ENCODE measurements around the gene KCNJ2. TPM values are rescaled to one million over a fixed set of nuclear protein-coding genes. Genes with fewer than 3 reads are reported as not detected.

The KCNJ2 gene
- total RNA-seq, result 2.9 and 3.5 TPM in 2 replicates

DNA sequence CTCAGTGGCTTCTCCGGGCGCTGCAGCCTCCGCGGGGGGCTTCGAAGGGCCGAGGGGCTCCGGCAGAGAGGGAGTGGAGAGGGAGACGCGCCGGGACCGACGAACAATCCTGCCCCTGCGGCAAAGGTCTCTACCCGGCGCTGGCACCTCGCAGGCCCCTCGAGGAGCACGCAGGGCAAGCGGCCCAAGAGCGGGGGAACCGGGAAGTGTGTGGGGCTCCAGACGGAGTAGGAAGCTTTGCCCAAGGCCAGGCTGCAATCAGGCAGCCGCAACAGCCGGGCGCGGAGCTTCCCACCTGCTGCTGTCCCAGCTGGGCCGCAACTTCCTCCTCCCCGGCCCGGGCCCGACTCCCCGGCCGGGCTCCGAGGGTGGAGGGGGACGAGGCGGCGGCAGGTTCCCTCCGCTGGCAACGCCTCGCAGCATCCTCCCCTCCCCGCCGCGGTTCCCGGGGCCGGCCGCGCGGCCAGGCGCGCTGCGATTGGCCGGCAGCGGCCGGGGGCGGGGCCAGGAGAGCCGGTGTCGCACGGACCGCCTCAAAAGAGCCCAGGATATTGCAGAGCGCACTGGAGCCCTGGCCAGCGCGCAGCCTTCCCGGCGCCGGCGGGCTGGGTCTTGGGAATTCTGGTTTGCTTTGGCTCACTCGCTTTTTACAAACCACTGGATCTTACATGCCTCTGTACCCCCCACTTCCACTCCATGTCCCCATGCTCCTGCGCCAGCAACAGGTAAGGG lies at the start of gene KCNJ2:
Gene KCNJ2, plus strand, starts transcription at position 556 of the 732 bp plus-strand sequence. CDS start 5,508 bp downstream, outside the sequence.

Other genes with a start within 250 kb of the KCNJ2 start
- gene KCNJ16, start 94.3 kb upstream of the KCNJ2 start, total RNA-seq, result not detected in 2 replicates

Data from mammary microvascular endothelial cell (primary cell).